Measurements from ENCODE around the gene XYLB.

- no peak for TF ChIP-seq POLR2AphosphoS5 (IDR thresholded peaks at IDR 0.05; ENCODE audit: low read depth, low read length)
- TF ChIP-seq TAF1 (IDR thresholded peaks at IDR 0.05; ENCODE audit: borderline replicate concordance, insufficient read depth, low read length): no peak
- TF ChIP-seq REST (IDR thresholded peaks at IDR 0.05; ENCODE audit: insufficient read depth in 1 of 2, low read depth in 2 of 2, low read length in 2 of 2): no peak
These were observed 23.6 kb downstream of the XYLB start for GRCh38 chr3:38370149-38370548.
